Ascending aorta (tissue), 2 donors: Measurements from ENCODE around the gene WASL. TPM values are rescaled to one million over a fixed set of nuclear protein-coding genes. Genes with fewer than 3 reads are reported as not detected.

ENCODE experiments used
- DNase-seq, 2 donors: peaks; one replicate each; pipeline ENCODE4 v3.0.0-alpha.2; 2019; ENCODE audit warnings: low spot score in 2 of 2
- H3K27ac ChIP-seq, 2 donors: fragments of 200-600 bp; sonication (generic); one replicate each; pipeline ENCODE4 v1.5.1; 2016 to 2017; ENCODE audit warnings: mild to moderate bottlenecking in 1 of 2
- H3K27me3 ChIP-seq: fragments of 200-600 bp; sonication (generic); one replicate; pipeline ENCODE4 v1.5.1; 2017
- H3K36me3 ChIP-seq, 2 donors: fragments of 200-600 bp; sonication (generic); one replicate each; pipeline ENCODE4 v1.5.1; 2016
- H3K4me1 ChIP-seq, 2 donors: fragments of 200-600 bp; sonication (generic); one replicate each; pipeline ENCODE4 v1.5.1; 2016 to 2017; ENCODE audit warnings: mild to moderate bottlenecking in 1 of 2
- H3K4me3 ChIP-seq, 2 donors: fragments of 200-600 bp; sonication (generic); one replicate each; pipeline ENCODE4 v1.5.1; 2016 to 2017; ENCODE audit warnings: mild to moderate bottlenecking in 1 of 2
- H3K9me3 ChIP-seq, 2 donors: fragments of 200-600 bp; sonication (generic); one replicate each; pipeline ENCODE4 v1.5.1; 2016
- CTCF ChIP-seq, 3 experiments: fragments of 200-600 bp in 2 of 3; fragments of 450-650 bp in 1 of 3; sonication (generic) in 2 of 3; IDR thresholded peaks; one replicate each; pipeline ENCODE4 v1.5.1; 2016 to 2019; ENCODE audit warnings: antibody characterized with exemption in 3 of 3, mild to moderate bottlenecking in 1 of 3, moderate library complexity in 1 of 3
- intact Hi-C: fragments of 100-400 bp; cut with DNase I; formaldehyde crosslinking; loops from one replicate; pipeline ENCODE4 v1.15.1; 2023
- total RNA-seq: library from RNA; depleted of rRNA; stranded (reverse); fragments of >200 nt; gene quantifications from one replicate; pipeline ENCODE4 v1.1.0, GENCODE V29; 2016

The WASL gene
- total RNA-seq, 1 donor from 2014 or later: 23.7 TPM

GRCh38 chr7:123763191-123763661 lies 14.4 kb upstream of the WASL start:
- Histone ChIP-seq H3K27ac (no peak overlapping the region), H3K4me1 (no peaks in the 10 kb centered on the region), H3K36me3 (no peaks in the 10 kb centered on the region), H3K9me3 (no peaks in the 10 kb centered on the region), H3K27me3 (no peaks in the 10 kb centered on the region), H3K4me3 (no peak overlapping the region)
- no peak for TF ChIP-seq CTCF (IDR thresholded peaks at IDR 0.05)
- intact Hi-C loops: no loop called here
- no peak for DNase-seq

GRCh38 chr7:123761729-123762128 lies 12.9 kb upstream of the WASL start:
- no peaks in the 10 kb centered on the region for H3K4me1 ChIP-seq
- intact Hi-C loops: no loop called here
- H3K27me3 ChIP-seq: no peaks in the 10 kb centered on the region
- no peaks in the 10 kb centered on the region for H3K36me3 ChIP-seq
- no peak overlapping the region for H3K27ac ChIP-seq
- no peak overlapping the region for H3K4me3 ChIP-seq
- no peak for TF ChIP-seq CTCF (IDR thresholded peaks at IDR 0.05)
- no peak for DNase-seq
- H3K9me3 ChIP-seq: no peaks in the 10 kb centered on the region

- TF ChIP-seq CTCF (IDR thresholded peaks at IDR 0.05): no peak
- H3K36me3 ChIP-seq: no peaks in the 10 kb centered on the region
- no peak overlapping the region for H3K27ac ChIP-seq
- H3K9me3 ChIP-seq: no peaks in the 10 kb centered on the region
- H3K27me3 ChIP-seq: no peaks in the 10 kb centered on the region
- no peak overlapping the region for H3K4me3 ChIP-seq
- intact Hi-C loops: no loop called here
- H3K4me1 ChIP-seq: no peaks in the 10 kb centered on the region
- DNase-seq: no peak
Measured at GRCh38 chr7:123757095-123757494, 8.3 kb upstream of the WASL start.

GRCh38 chr7:123755338-123755737 lies 6.5 kb upstream of the WASL start:
- Histone ChIP-seq H3K27me3 (no peaks in the 10 kb centered on the region), H3K27ac (no peak overlapping the region), H3K4me3 (no peak overlapping the region), H3K9me3 (no peaks in the 10 kb centered on the region), H3K4me1 (peaks cover 0 to 9% of the 10 kb centered on the region in 2 donors), H3K36me3 (no peaks in the 10 kb centered on the region)
- intact Hi-C loops: no loop called here
- TF ChIP-seq CTCF (IDR thresholded peaks at IDR 0.05): no peak
- no peak for DNase-seq

- peaks cover 0 to 12% of the 10 kb centered on the region in 2 donors for H3K4me1 ChIP-seq
- H3K9me3 ChIP-seq: no peaks in the 10 kb centered on the region
- H3K27ac ChIP-seq: no peak overlapping the region
- H3K4me3 ChIP-seq: no peak overlapping the region
- TF ChIP-seq CTCF (IDR thresholded peaks at IDR 0.05): no peak
- intact Hi-C loops: no loop called here
- no peaks in the 10 kb centered on the region for H3K36me3 ChIP-seq
- H3K27me3 ChIP-seq: no peaks in the 10 kb centered on the region
- DNase-seq: no peak
Measured at GRCh38 chr7:123754271-123754871, 5.6 kb upstream of the WASL start.

- no peak for TF ChIP-seq CTCF (IDR thresholded peaks at IDR 0.05)
- intact Hi-C loops: no loop called here
- Histone ChIP-seq H3K4me3 (no peak overlapping the region), H3K4me1 (peaks cover 0 to 12% of the 10 kb centered on the region in 2 donors), H3K9me3 (no peaks in the 10 kb centered on the region), H3K36me3 (no peaks in the 10 kb centered on the region), H3K27me3 (no peaks in the 10 kb centered on the region), H3K27ac (no peak overlapping the region)
- DNase-seq: no peak
Measured at GRCh38 chr7:123752534-123752933, 3.7 kb upstream of the WASL start.
